VCaP (cell line): ENCODE data around the gene VOPP1.
"Not testable (repeated sequence)": the region's sequence is repeated elsewhere in the genome, so short reads cannot be mapped to it uniquely, and the experiment has no call there.

ENCODE experiments used
- H3K27ac ChIP-seq: fragments of 450-650 bp; 2 replicates; pipeline ENCODE4 v1.5.1; 2017
- CTCF ChIP-seq: fragments of 450-650 bp; conservative IDR thresholded peaks from 2 replicates; pipeline ENCODE4 v1.5.1; 2017; ENCODE audit warnings: mild to moderate bottlenecking, moderate library complexity

The VOPP1 gene

GRCh38 chr7:55572378-55573233, at the start of gene VOPP1:
Gene VOPP1, minus strand, starts transcription at chr7:55572502. Its CDS starts 178 bp downstream, at chr7:55572324.
- TF ChIP-seq CTCF = peak; percentile 38
- H3K27ac ChIP-seq = peak within 1 kb of the TSS; percentile 84

GRCh38 chr7:55618913-55619312, 46.6 kb upstream of the VOPP1 start:
- no peak overlapping the region for H3K27ac ChIP-seq
- no peak for TF ChIP-seq CTCF

- not testable (repeated sequence) for H3K27ac ChIP-seq
Observed at GRCh38 chr7:55614365-55615064, 42.2 kb upstream of the VOPP1 start.

- not testable (repeated sequence) for H3K27ac ChIP-seq
Observed at GRCh38 chr7:55609726-55610125, 37.4 kb upstream of the VOPP1 start.

GRCh38 chr7:55605661-55606060, 33.4 kb upstream of the VOPP1 start:
- not testable (repeated sequence) for H3K27ac ChIP-seq

GRCh38 chr7:55597944-55598499, 25.7 kb upstream of the VOPP1 start:
- H3K27ac ChIP-seq = not testable (repeated sequence)
- peak; percentile 76 for TF ChIP-seq CTCF

GRCh38 chr7:55597214-55597739, 25.0 kb upstream of the VOPP1 start:
- not testable (repeated sequence) for H3K27ac ChIP-seq

GRCh38 chr7:55595511-55595910, 23.2 kb upstream of the VOPP1 start:
- TF ChIP-seq CTCF = no peak
- no peak overlapping the region for H3K27ac ChIP-seq

GRCh38 chr7:55594870-55595269, 22.6 kb upstream of the VOPP1 start:
- no peak overlapping the region for H3K27ac ChIP-seq
- no peak for TF ChIP-seq CTCF
